ENCODE data around the gene NAA11. TPM values are rescaled to one million over a fixed set of nuclear protein-coding genes. Genes with fewer than 3 reads are reported as not detected.

NAA11 gene
- total RNA-seq, 4 donors from 2014 or later: not detected

DNA sequence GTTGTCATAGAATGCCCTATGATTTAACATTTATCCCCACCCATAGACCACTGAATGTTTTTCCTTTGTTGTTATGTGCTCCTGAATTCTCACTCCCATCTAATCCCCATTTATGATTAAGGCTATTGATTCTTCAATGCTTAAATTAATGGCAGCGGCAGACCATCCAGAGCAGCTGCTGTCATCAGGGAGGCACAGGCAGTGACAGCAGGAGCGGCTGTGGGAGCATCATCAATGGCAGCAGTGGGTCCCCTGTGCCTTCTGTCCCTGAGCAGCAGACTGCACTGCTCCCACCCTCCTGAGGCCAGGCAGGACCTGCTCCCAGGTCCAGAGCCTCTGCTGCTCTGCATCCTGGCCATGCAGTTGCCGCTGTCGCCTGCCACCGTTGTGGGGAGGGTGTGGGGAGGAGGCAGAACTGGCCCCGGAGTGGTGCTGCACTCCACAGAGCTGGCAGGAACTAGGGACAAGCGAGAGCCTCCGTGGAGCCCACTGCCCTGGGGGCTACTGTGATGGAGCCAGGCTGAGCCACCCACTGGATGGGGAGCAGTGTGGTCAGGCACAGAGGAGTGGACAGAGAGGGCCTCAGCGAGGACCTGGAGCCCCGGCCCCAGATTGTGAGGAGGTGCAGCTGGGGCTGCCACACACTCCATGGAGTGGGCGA lies 29.0 kb downstream of the NAA11 start:
- Histone ChIP-seq H3K4me3 (no peak overlapping the region), H3K4me1 (no peaks in the 10 kb centered on the region), H3K27me3 (no peaks in the 10 kb centered on the region), H3K36me3 (no peaks in the 10 kb centered on the region), H3K9me3 (no peaks in the 10 kb centered on the region), H3K27ac (no peak overlapping the region)
- DNase-seq (ENCODE audit: low spot score in 2 of 2): no peak
- WGBS, 2 donors: 94 to 95% methylated on average over 8 of the region's 11 CpGs
- TF ChIP-seq EP300 (IDR thresholded peaks at IDR 0.05): no peak
- TF ChIP-seq, protein P1, sequence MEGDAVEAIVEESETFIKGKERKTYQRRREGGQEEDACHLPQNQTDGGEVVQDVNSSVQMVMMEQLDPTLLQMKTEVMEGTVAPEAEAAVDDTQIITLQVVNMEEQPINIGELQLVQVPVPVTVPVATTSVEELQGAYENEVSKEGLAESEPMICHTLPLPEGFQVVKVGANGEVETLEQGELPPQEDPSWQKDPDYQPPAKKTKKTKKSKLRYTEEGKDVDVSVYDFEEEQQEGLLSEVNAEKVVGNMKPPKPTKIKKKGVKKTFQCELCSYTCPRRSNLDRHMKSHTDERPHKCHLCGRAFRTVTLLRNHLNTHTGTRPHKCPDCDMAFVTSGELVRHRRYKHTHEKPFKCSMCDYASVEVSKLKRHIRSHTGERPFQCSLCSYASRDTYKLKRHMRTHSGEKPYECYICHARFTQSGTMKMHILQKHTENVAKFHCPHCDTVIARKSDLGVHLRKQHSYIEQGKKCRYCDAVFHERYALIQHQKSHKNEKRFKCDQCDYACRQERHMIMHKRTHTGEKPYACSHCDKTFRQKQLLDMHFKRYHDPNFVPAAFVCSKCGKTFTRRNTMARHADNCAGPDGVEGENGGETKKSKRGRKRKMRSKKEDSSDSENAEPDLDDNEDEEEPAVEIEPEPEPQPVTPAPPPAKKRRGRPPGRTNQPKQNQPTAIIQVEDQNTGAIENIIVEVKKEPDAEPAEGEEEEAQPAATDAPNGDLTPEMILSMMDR (IDR thresholded peaks at IDR 0.05): no peak
- TF ChIP-seq POLR2A (IDR thresholded peaks at IDR 0.05): no peak

DNA sequence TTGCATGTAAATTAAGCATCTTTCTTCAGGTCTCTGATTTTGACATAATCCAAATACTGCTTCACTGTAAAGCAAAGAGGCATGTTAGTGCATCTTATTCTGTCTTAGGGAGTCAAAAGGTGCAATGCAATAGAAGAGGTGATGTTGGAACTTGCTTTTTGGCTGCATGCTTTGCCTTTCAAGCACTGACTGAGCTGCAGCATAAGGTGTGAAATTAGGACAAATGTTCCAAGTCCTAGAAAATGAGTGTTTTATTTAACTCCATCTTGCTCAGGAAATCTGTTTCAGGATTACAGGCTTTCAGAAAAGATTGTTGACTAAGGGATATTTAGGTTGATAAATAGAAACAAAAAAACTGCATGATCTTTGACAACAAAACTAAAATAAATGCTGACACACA lies 30.8 kb downstream of the NAA11 start:
- H3K4me3 ChIP-seq: no peak overlapping the region
- TF ChIP-seq, protein P1 (IDR thresholded peaks at IDR 0.05): no peak
- TF ChIP-seq POLR2A (IDR thresholded peaks at IDR 0.05): no peak
- TF ChIP-seq EP300 (IDR thresholded peaks at IDR 0.05): no peak
- no peaks in the 10 kb centered on the region for H3K4me1 ChIP-seq
- H3K36me3 ChIP-seq: no peaks in the 10 kb centered on the region
- H3K27me3 ChIP-seq: no peaks in the 10 kb centered on the region
- H3K27ac ChIP-seq: no peak overlapping the region
- no peaks in the 10 kb centered on the region for H3K9me3 ChIP-seq
- no peak for DNase-seq (ENCODE audit: low spot score in 2 of 2)

DNA sequence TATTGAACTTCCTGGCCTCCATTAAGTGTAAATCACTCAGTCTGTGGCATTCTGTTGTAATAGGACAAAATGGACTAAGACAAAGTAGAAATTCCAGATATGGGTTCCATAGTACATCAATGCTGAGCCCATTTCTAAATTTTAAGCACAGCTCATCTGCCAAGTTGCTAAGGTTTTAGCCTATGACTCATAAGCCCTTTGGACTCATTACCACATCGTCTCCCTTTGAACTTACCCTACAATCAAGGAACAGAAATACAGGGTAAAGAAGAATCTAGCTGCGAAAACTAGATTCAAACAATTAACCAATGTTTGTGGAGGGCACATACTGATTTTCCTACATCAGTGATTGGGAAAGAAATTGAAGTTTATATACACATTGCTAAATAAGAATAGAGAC lies 31.8 kb downstream of the NAA11 start:
- no peak for DNase-seq (ENCODE audit: low spot score in 2 of 2)
- TF ChIP-seq EP300 (IDR thresholded peaks at IDR 0.05) (no peak), POLR2A (IDR thresholded peaks at IDR 0.05) (no peak)
- TF ChIP-seq, protein P1 (IDR thresholded peaks at IDR 0.05): no peak
- Histone ChIP-seq H3K36me3 (no peaks in the 10 kb centered on the region), H3K4me3 (no peak overlapping the region), H3K27me3 (no peaks in the 10 kb centered on the region), H3K9me3 (no peaks in the 10 kb centered on the region), H3K4me1 (no peaks in the 10 kb centered on the region), H3K27ac (no peak overlapping the region)
- 62 to 65% methylated on average over 2 of the region's 2 CpGs for WGBS, 2 donors

DNA sequence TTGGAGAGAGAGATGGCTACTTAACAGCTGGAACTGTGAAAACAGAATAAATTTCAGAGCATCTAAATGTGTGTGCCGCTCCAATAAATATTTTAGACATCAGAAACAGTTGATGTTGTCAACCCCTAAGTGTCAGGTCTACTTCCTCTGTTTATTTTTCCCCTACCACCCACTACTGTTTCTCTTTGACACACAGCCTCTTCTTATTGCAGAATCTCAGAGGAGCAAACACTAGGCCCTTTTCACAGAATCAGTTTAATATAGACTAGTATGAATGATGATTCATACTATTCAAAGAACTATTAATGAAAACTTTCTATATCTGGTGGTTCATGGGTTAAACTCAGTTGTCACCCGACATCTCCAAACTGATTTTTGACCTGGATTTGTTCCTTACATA lies 33.9 kb downstream of the NAA11 start:
- WGBS, 2 donors: 46 to 56% methylated on average over 2 of the region's 2 CpGs
- no peaks in the 10 kb centered on the region for H3K36me3 ChIP-seq
- no peak overlapping the region for H3K27ac ChIP-seq
- no peak for TF ChIP-seq EP300 (IDR thresholded peaks at IDR 0.05)
- no peaks in the 10 kb centered on the region for H3K27me3 ChIP-seq
- no peaks in the 10 kb centered on the region for H3K9me3 ChIP-seq
- no peak overlapping the region for H3K4me3 ChIP-seq
- no peaks in the 10 kb centered on the region for H3K4me1 ChIP-seq
- no peak for DNase-seq (ENCODE audit: low spot score in 2 of 2)

DNA sequence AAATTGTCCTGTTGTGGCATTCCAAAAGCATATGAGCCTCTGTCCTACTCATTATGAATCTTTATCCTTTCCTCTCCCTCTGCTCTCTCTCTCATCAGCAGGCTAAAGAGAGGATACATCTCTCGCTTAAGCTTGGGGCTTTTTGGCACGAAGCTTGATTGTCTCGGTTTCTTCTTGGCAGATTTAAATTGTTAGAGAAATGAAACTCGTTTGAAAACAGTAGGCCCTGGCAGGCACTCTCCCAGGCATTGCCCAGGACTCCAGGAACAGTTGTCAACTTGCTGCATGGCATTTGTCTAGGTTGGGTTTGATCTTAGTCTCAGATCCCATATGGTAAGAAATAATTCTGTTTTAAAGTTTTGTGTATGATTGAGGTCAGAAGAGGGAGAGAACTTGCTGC lies 35.5 kb downstream of the NAA11 start:
- Histone ChIP-seq H3K4me1 (no peaks in the 10 kb centered on the region), H3K27me3 (no peaks in the 10 kb centered on the region), H3K4me3 (no peak overlapping the region), H3K36me3 (no peaks in the 10 kb centered on the region), H3K9me3 (no peaks in the 10 kb centered on the region), H3K27ac (no peak overlapping the region)
- DNase-seq (ENCODE audit: low spot score in 2 of 2): no peak
- TF ChIP-seq, protein P1 (IDR thresholded peaks at IDR 0.05): no peak
- TF ChIP-seq POLR2A (IDR thresholded peaks at IDR 0.05) (no peak), EP300 (IDR thresholded peaks at IDR 0.05) (no peak)
- 81% methylated on average over 4 of the region's 4 CpGs for WGBS, 2 donors

DNA sequence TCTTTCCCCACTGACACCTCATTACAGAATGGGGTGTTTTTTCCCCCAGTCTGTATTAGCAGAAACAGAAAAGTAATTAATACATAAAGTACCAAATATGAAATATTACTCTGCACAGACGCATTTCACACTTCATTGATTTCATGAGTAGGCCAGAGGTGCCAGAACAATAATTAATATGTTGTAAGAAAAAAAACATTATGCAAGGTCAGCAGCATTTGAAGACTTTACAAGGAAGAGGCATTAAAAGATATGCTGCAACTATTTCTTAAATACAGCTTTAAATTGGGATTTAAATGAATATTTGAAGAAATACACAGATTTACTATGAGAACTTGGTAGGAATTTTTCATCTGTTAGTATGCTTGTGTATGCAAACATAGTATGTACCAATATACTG lies 37.7 kb downstream of the NAA11 start:
- Histone ChIP-seq H3K27me3 (no peaks in the 10 kb centered on the region), H3K36me3 (no peaks in the 10 kb centered on the region), H3K4me3 (no peak overlapping the region), H3K9me3 (no peaks in the 10 kb centered on the region), H3K4me1 (no peaks in the 10 kb centered on the region), H3K27ac (no peak overlapping the region)
- TF ChIP-seq POLR2A (IDR thresholded peaks at IDR 0.05) (no peak), EP300 (IDR thresholded peaks at IDR 0.05) (no peak)
- TF ChIP-seq, protein P1 (IDR thresholded peaks at IDR 0.05): no peak
- WGBS, 2 donors: 93 to 94% methylated on average over 1 of the region's 1 CpG
- DNase-seq (ENCODE audit: low spot score in 2 of 2): no peak
